ENCODE measurements around the gene IFRD2.

IFRD2 gene

GRCh38 chr3:50331364-50331907 is 39.2 kb upstream of the IFRD2 start:
- Histone ChIP-seq H3K27me3 (ENCODE audit: insufficient read depth, low read length, poor library complexity) (no peaks in the 10 kb centered on the region), H3K4me2 (ENCODE audit: low read length) (no peak overlapping the region), H3K79me2 (ENCODE audit: control insufficient read depth, insufficient read depth, low read length) (peaks cover 34% of the 10 kb centered on the region), H3K79me1 (ENCODE audit: low read length) (peaks cover 22% of the 10 kb centered on the region), H4K8ac (ENCODE audit: low read depth, low read length) (no peak overlapping the region), H3K56ac (ENCODE audit: low read length) (no peak overlapping the region), H3K4me3 (ENCODE audit: low read length) (no peak overlapping the region), H2BK15ac (replicated peaks; ENCODE audit: low read depth) (no peak overlapping the region), H3K4ac (ENCODE audit: low read depth, low read length) (no peak overlapping the region), H3K23ac (ENCODE audit: low read length) (no peak overlapping the region), H2AK5ac (ENCODE audit: low read length) (no peak overlapping the region), H4K5ac (ENCODE audit: low read length) (no peak overlapping the region), H2BK5ac (ENCODE audit: low read length) (no peak overlapping the region), H3K18ac (ENCODE audit: low read length) (no peak overlapping the region), H3K9ac (ENCODE audit: low read length) (no peak overlapping the region), H3K36me3 (ENCODE audit: control insufficient read depth, insufficient read depth, low read length) (peaks cover 10% of the 10 kb centered on the region), H3K4me1 (ENCODE audit: control insufficient read depth, low read depth, low read length) (peaks cover 2% of the 10 kb centered on the region), H2BK120ac (ENCODE audit: low read depth, low read length) (no peak overlapping the region), H3K27ac (ENCODE audit: low read depth, low read length) (no peak overlapping the region)
- DNase-seq: no peak
- WGBS (ENCODE audit: extremely low coverage, insufficient coverage, low lambda C conversion rate): no CpG with 5 or more reads among the region's 19 CpGs

GRCh38 chr3:50330330-50330729 is 38.1 kb upstream of the IFRD2 start:
- no peaks in the 10 kb centered on the region for H3K27me3 ChIP-seq (ENCODE audit: insufficient read depth, low read length, poor library complexity)
- peaks cover 2% of the 10 kb centered on the region for H3K4me1 ChIP-seq (ENCODE audit: control insufficient read depth, low read depth, low read length)
- H3K27ac ChIP-seq (ENCODE audit: low read depth, low read length): no peak overlapping the region
- no CpG with 5 or more reads among the region's 10 CpGs for WGBS (ENCODE audit: extremely low coverage, insufficient coverage, low lambda C conversion rate)
- peaks cover 13% of the 10 kb centered on the region for H3K36me3 ChIP-seq (ENCODE audit: control insufficient read depth, insufficient read depth, low read length)
- H3K79me1 ChIP-seq (ENCODE audit: low read length): peaks cover 16% of the 10 kb centered on the region
- H3K4me3 ChIP-seq (ENCODE audit: low read length): no peak overlapping the region
- no peak overlapping the region for H3K56ac ChIP-seq (ENCODE audit: low read length)
- no peak overlapping the region for H3K4me2 ChIP-seq (ENCODE audit: low read length)
- H3K18ac ChIP-seq (ENCODE audit: low read length): no peak overlapping the region
- no peak overlapping the region for H2BK120ac ChIP-seq (ENCODE audit: low read depth, low read length)
- H2BK5ac ChIP-seq (ENCODE audit: low read length): no peak overlapping the region
- no peak overlapping the region for H2AK5ac ChIP-seq (ENCODE audit: low read length)
- H3K23ac ChIP-seq (ENCODE audit: low read length): no peak overlapping the region
- no peak overlapping the region for H4K8ac ChIP-seq (ENCODE audit: low read depth, low read length)
- H3K9ac ChIP-seq (ENCODE audit: low read length): no peak overlapping the region
- no peak overlapping the region for H4K5ac ChIP-seq (ENCODE audit: low read length)
- no peak overlapping the region for H3K4ac ChIP-seq (ENCODE audit: low read depth, low read length)
- DNase-seq: no peak
- no peak overlapping the region for H2BK15ac ChIP-seq (replicated peaks; ENCODE audit: low read depth)
- peaks cover 24% of the 10 kb centered on the region for H3K79me2 ChIP-seq (ENCODE audit: control insufficient read depth, insufficient read depth, low read length)

GRCh38 chr3:50327943-50328691 is 35.9 kb upstream of the IFRD2 start, which contains the start of gene TUSC2:
Gene TUSC2, minus strand, starts transcription at chr3:50328223. Its CDS starts 124 bp downstream, at chr3:50328099.
- Histone ChIP-seq H3K4me3 (ENCODE audit: low read length) (peak within 1 kb of the TSS; percentile 90), H3K4ac (ENCODE audit: low read depth, low read length) (peak within 1 kb of the TSS; percentile 25), H2BK5ac (ENCODE audit: low read length) (no peak within 1 kb of the TSS), H3K36me3 (ENCODE audit: control insufficient read depth, insufficient read depth, low read length) (peaks cover 13% of the 10 kb centered on the region), H2AK5ac (ENCODE audit: low read length) (no peak within 1 kb of the TSS), H3K27me3 (ENCODE audit: insufficient read depth, low read length, poor library complexity) (no peaks in the 10 kb centered on the region), H2BK120ac (ENCODE audit: low read depth, low read length) (no peak within 1 kb of the TSS), H3K4me1 (ENCODE audit: control insufficient read depth, low read depth, low read length) (peaks cover 3% of the 10 kb centered on the region), H3K18ac (ENCODE audit: low read length) (no peak within 1 kb of the TSS), H4K8ac (ENCODE audit: low read depth, low read length) (no peak within 1 kb of the TSS), H3K79me1 (ENCODE audit: low read length) (peaks cover 8% of the 10 kb centered on the region), H4K5ac (ENCODE audit: low read length) (no peak within 1 kb of the TSS), H3K23ac (ENCODE audit: low read length) (no peak within 1 kb of the TSS), H3K56ac (ENCODE audit: low read length) (peak within 1 kb of the TSS; percentile 92), H3K79me2 (ENCODE audit: control insufficient read depth, insufficient read depth, low read length) (peaks cover 13% of the 10 kb centered on the region), H2BK15ac (replicated peaks; ENCODE audit: low read depth) (no peak within 1 kb of the TSS), H3K27ac (ENCODE audit: low read depth, low read length) (no peak within 1 kb of the TSS), H3K4me2 (ENCODE audit: low read length) (peak within 1 kb of the TSS; percentile 95), H3K9ac (ENCODE audit: low read length) (peak within 1 kb of the TSS; percentile 89)
- DNase-seq: peak; percentile 99
- no CpG with 5 or more reads among the region's 55 CpGs for WGBS (ENCODE audit: extremely low coverage, insufficient coverage, low lambda C conversion rate)

GRCh38 chr3:50327129-50327528 is 34.9 kb upstream of the IFRD2 start:
- Histone ChIP-seq H3K4me3 (ENCODE audit: low read length) (peak overlapping the region; percentile 90), H3K4ac (ENCODE audit: low read depth, low read length) (no peak overlapping the region), H3K18ac (ENCODE audit: low read length) (no peak overlapping the region), H3K27ac (ENCODE audit: low read depth, low read length) (no peak overlapping the region), H3K27me3 (ENCODE audit: insufficient read depth, low read length, poor library complexity) (no peaks in the 10 kb centered on the region), H4K8ac (ENCODE audit: low read depth, low read length) (no peak overlapping the region), H3K36me3 (ENCODE audit: control insufficient read depth, insufficient read depth, low read length) (peaks cover 13% of the 10 kb centered on the region), H2BK5ac (ENCODE audit: low read length) (no peak overlapping the region), H3K23ac (ENCODE audit: low read length) (no peak overlapping the region), H2BK120ac (ENCODE audit: low read depth, low read length) (no peak overlapping the region), H3K79me2 (ENCODE audit: control insufficient read depth, insufficient read depth, low read length) (peaks cover 11% of the 10 kb centered on the region), H4K5ac (ENCODE audit: low read length) (no peak overlapping the region), H3K56ac (ENCODE audit: low read length) (peak overlapping the region; percentile 91), H3K9ac (ENCODE audit: low read length) (peak overlapping the region; percentile 85), H2AK5ac (ENCODE audit: low read length) (no peak overlapping the region), H2BK15ac (replicated peaks; ENCODE audit: low read depth) (no peak overlapping the region), H3K4me1 (ENCODE audit: control insufficient read depth, low read depth, low read length) (peaks cover 7% of the 10 kb centered on the region), H3K79me1 (ENCODE audit: low read length) (peaks cover 7% of the 10 kb centered on the region), H3K4me2 (ENCODE audit: low read length) (peak overlapping the region; percentile 95)
- DNase-seq: no peak
- WGBS (ENCODE audit: extremely low coverage, insufficient coverage, low lambda C conversion rate): no CpG with 5 or more reads among the region's 4 CpGs

GRCh38 chr3:50326182-50326541 is 33.9 kb upstream of the IFRD2 start:
- no peaks in the 10 kb centered on the region for H3K27me3 ChIP-seq (ENCODE audit: insufficient read depth, low read length, poor library complexity)
- no peak overlapping the region for H3K9ac ChIP-seq (ENCODE audit: low read length)
- no peak overlapping the region for H3K18ac ChIP-seq (ENCODE audit: low read length)
- no peak overlapping the region for H2BK5ac ChIP-seq (ENCODE audit: low read length)
- H4K5ac ChIP-seq (ENCODE audit: low read length): no peak overlapping the region
- no peak overlapping the region for H3K4me2 ChIP-seq (ENCODE audit: low read length)
- H3K79me2 ChIP-seq (ENCODE audit: control insufficient read depth, insufficient read depth, low read length): peaks cover 11% of the 10 kb centered on the region
- H3K56ac ChIP-seq (ENCODE audit: low read length): no peak overlapping the region
- H3K4me3 ChIP-seq (ENCODE audit: low read length): no peak overlapping the region
- no peak overlapping the region for H3K4ac ChIP-seq (ENCODE audit: low read depth, low read length)
- H3K4me1 ChIP-seq (ENCODE audit: control insufficient read depth, low read depth, low read length): peaks cover 7% of the 10 kb centered on the region
- no peak overlapping the region for H3K23ac ChIP-seq (ENCODE audit: low read length)
- WGBS (ENCODE audit: extremely low coverage, insufficient coverage, low lambda C conversion rate): no CpG with 5 or more reads among the region's 8 CpGs
- peaks cover 10% of the 10 kb centered on the region for H3K36me3 ChIP-seq (ENCODE audit: control insufficient read depth, insufficient read depth, low read length)
- peaks cover 6% of the 10 kb centered on the region for H3K79me1 ChIP-seq (ENCODE audit: low read length)
- H3K27ac ChIP-seq (ENCODE audit: low read depth, low read length): no peak overlapping the region
- H2AK5ac ChIP-seq (ENCODE audit: low read length): no peak overlapping the region
- DNase-seq: no peak
- H4K8ac ChIP-seq (ENCODE audit: low read depth, low read length): no peak overlapping the region
- H2BK15ac ChIP-seq (replicated peaks; ENCODE audit: low read depth): no peak overlapping the region
- H2BK120ac ChIP-seq (ENCODE audit: low read depth, low read length): no peak overlapping the region

Measured in mesendoderm (in vitro differentiated cells).